SK-N-SH treated with all-trans-retinoic acid at 6 μM for 48 hours (cell line): ENCODE results near the gene SAA1.
"Not testable (repeated sequence)": the region's sequence is repeated elsewhere in the genome, so short reads cannot be mapped to it uniquely, and the experiment has no call there.

Source experiments
- ATAC-seq: fragments of 200-7000 bp; cut with Tn5 transposase; 3 replicates; pipeline ENCODE4 v1.9.1; 2020; ENCODE audit warnings: mild to moderate bottlenecking, moderate library complexity
- ARNTL ChIP-seq: fragments of 450-650 bp; formaldehyde crosslinking; IDR thresholded peaks from 2 replicates; pipeline ENCODE4 v1.5.0; 2020; ENCODE audit warnings: low read depth, mild to moderate bottlenecking, moderate library complexity, borderline replicate concordance
- BACH2 ChIP-seq: fragments of 250-450 bp; sonication (Bioruptor Pico); IDR thresholded peaks from 2 replicates; pipeline ENCODE4 v1.9.0; 2021; ENCODE audit warnings: mild to moderate bottlenecking, borderline replicate concordance
- ESRRG ChIP-seq: fragments of 250-450 bp; sonication (Bioruptor Pico); IDR thresholded peaks from 2 replicates; pipeline ENCODE4 v1.6.1; 2021; ENCODE audit warnings: mild to moderate bottlenecking
- ISL1 ChIP-seq: fragments of 250-450 bp; sonication (Bioruptor Pico); IDR thresholded peaks from 2 replicates; pipeline ENCODE4 v2.1.2; 2022; ENCODE audit warnings: mild to moderate bottlenecking, moderate library complexity
- PPARA ChIP-seq: fragments of 250-450 bp; sonication (Bioruptor Pico); IDR thresholded peaks from 2 replicates; pipeline ENCODE4 v1.5.0; 2020; ENCODE audit warnings: mild to moderate bottlenecking, borderline replicate concordance
- RARB ChIP-seq: fragments of 250-450 bp; sonication (Bioruptor Pico); IDR thresholded peaks from 2 replicates; pipeline ENCODE4 v1.8.0; 2021; ENCODE audit warnings: mild to moderate bottlenecking, moderate library complexity
- SNAI2 ChIP-seq: fragments of 250-450 bp; sonication (Bioruptor Pico); IDR thresholded peaks from 2 replicates; pipeline ENCODE4 v1.5.0; 2020; ENCODE audit warnings: mild to moderate bottlenecking, moderate library complexity
- TCF4 ChIP-seq: fragments of 250-450 bp; sonication (Bioruptor Pico); IDR thresholded peaks from 2 replicates; pipeline ENCODE4 v1.8.0; 2021; ENCODE audit warnings: mild to moderate bottlenecking, moderate library complexity, borderline replicate concordance
- ZFP3 ChIP-seq: fragments of 250-450 bp; sonication (Bioruptor Pico); IDR thresholded peaks from 2 replicates; pipeline ENCODE4 v1.5.0; 2020; ENCODE audit warnings: mild to moderate bottlenecking, moderate library complexity
- ZFP30 ChIP-seq: fragments of 450-650 bp; formaldehyde crosslinking; IDR thresholded peaks from 2 replicates; pipeline ENCODE4 v1.5.0; 2022; ENCODE audit warnings: mild to moderate bottlenecking, moderate library complexity
- ZNF565 ChIP-seq: fragments of 450-650 bp; formaldehyde crosslinking; conservative IDR thresholded peaks from 2 replicates; pipeline ENCODE4 v1.5.0; 2020; ENCODE audit warnings: low read depth, mild to moderate bottlenecking, moderate library complexity
- ZNF8 ChIP-seq: fragments of 450-650 bp; formaldehyde crosslinking; IDR thresholded peaks from 2 replicates; pipeline ENCODE4 v1.5.0; 2020; ENCODE audit warnings: mild to moderate bottlenecking, moderate library complexity
- TF ChIP-seq, protein P1 (sequence below): fragments of 250-450 bp; sonication (Bioruptor Pico); IDR thresholded peaks from 2 replicates; pipeline ENCODE4 v1.8.0; 2020; ENCODE audit warnings: mild to moderate bottlenecking, moderate library complexity, borderline replicate concordance
- TF ChIP-seq, protein P2 (sequence below): fragments of 250-450 bp; sonication (Bioruptor Pico); IDR thresholded peaks from 2 replicates; pipeline ENCODE4 v1.8.0; 2021; ENCODE audit warnings: low read depth, mild to moderate bottlenecking, moderate library complexity, borderline replicate concordance
- TF ChIP-seq, protein P3 (sequence below): fragments of 250-450 bp; sonication (Bioruptor Pico); IDR thresholded peaks from 2 replicates; pipeline ENCODE4 v1.5.0; 2020; ENCODE audit warnings: mild to moderate bottlenecking, moderate library complexity
- TF ChIP-seq, protein P4 (sequence below): fragments of 250-450 bp; sonication (Bioruptor Pico); IDR thresholded peaks from 2 replicates; pipeline ENCODE4 v1.5.1; 2020; ENCODE audit warnings: low read depth, mild to moderate bottlenecking, moderate library complexity

The SAA1 gene

DNA sequence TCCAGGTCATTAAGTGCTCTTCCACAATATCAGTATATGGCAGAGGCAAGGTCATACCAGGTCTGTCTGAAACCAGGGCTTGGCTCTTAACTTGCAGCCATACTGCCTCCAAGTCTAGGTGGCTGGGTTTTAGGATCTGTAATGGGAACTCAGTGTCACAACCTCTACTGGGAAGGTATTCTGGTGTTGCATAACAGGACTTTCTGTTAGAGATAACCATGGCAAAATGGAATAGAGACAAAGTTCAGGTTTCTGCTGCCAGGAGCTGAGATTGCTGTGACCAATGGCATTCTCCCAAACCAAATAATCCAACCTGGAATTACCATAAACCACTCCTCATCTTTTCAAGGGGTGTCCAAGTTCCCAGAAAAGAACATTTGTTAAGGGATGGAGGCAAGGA lies 6.8 kb upstream of the SAA1 start (continued):
- TF ChIP-seq, protein P1, sequence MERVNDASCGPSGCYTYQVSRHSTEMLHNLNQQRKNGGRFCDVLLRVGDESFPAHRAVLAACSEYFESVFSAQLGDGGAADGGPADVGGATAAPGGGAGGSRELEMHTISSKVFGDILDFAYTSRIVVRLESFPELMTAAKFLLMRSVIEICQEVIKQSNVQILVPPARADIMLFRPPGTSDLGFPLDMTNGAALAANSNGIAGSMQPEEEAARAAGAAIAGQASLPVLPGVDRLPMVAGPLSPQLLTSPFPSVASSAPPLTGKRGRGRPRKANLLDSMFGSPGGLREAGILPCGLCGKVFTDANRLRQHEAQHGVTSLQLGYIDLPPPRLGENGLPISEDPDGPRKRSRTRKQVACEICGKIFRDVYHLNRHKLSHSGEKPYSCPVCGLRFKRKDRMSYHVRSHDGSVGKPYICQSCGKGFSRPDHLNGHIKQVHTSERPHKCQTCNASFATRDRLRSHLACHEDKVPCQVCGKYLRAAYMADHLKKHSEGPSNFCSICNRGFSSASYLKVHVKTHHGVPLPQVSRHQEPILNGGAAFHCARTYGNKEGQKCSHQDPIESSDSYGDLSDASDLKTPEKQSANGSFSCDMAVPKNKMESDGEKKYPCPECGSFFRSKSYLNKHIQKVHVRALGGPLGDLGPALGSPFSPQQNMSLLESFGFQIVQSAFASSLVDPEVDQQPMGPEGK (CRISPR knock-in tag) = no peak
- no peak for TF ChIP-seq ARNTL (CRISPR knock-in tag)
- TF ChIP-seq ESRRG (CRISPR knock-in tag) = no peak
- no peak for TF ChIP-seq TCF4 (CRISPR knock-in tag)
- TF ChIP-seq BACH2 (CRISPR knock-in tag) = no peak
- no peak for TF ChIP-seq ZFP3 (CRISPR knock-in tag)
- no peak for TF ChIP-seq ZNF8

DNA sequence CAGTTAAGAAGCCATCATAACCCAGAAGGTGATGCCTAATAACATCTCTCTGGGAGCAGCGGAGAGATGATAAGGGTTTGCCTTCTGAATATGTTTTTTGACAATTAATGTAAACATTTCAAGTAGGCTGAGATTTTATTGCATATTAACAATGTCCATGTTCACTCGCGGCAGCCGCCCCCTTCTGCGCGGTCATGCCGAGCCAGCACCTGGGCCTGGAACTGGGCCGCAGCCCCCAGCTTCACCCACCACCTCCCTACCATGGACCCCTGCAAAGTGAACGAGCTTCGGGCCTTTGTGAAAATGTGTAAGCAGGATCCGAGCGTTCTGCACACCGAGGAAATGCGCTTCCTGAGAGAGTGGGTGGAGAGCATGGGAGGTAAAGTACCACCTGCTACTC lies 4.3 kb upstream of the SAA1 start:
- ATAC-seq = no peak
- no peak for TF ChIP-seq TCF4 (CRISPR knock-in tag)

DNA sequence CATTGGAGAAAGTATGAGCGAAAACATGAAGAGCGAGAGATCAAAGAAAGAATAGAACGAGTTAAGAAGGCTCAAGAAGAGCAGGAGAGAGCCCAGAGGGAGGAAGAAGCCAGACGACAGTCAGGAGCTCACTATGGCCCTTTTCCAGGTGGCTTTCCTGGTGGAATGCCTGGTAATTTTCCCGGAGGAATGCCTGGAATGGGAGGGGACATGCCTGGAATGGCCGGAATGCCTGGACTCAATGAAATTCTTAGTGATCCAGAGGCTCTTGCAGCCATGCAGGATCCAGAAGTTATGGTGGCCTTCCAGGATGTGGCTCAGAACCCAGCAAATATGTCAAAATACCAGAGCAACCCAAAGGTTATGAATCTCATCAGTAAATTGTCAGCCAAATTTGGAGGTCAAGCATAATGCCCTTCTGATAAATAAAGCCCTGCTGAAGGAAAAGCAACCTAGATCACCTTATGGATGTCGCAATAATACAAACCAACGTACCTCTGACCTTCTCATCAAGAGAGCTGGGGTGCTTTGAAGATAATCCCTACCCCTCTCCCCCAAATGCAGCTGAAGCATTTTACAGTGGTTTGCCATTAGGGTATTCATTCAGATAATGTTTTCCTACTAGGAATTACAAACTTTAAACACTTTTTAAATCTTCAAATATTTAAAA lies 3.2 kb upstream of the SAA1 start:
- not testable (repeated sequence) for ATAC-seq

DNA sequence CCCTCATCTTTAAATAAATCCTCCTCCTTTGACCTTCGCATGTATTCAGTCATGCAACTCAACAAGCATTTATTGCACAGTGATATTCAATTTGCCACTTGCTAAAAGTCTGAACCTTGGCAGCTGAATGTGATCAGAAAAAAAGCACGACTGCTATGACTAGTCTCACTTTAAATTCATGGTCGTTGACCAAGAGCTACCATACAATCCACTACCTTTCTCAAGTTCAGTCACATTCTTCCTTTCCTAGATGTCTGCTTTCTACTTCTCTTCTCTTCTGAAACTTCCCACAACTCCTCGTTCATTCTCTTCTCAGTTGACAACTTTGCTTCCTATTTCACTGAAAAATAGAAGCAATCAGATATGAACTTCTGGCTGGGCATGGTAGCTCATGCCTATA lies 2.0 kb upstream of the SAA1 start:
- no peak for ATAC-seq
- TF ChIP-seq ISL1 (CRISPR knock-in tag) (no peak), ZNF565 (CRISPR knock-in tag) (no peak), TCF4 (CRISPR knock-in tag) (no peak), PPARA (CRISPR knock-in tag) (no peak), ZNF8 (no peak), RARB (CRISPR knock-in tag) (no peak), SNAI2 (CRISPR knock-in tag) (no peak), ZFP30 (CRISPR knock-in tag) (no peak)
- TF ChIP-seq, protein P1 (CRISPR knock-in tag) = no peak
- TF ChIP-seq, protein P2, sequence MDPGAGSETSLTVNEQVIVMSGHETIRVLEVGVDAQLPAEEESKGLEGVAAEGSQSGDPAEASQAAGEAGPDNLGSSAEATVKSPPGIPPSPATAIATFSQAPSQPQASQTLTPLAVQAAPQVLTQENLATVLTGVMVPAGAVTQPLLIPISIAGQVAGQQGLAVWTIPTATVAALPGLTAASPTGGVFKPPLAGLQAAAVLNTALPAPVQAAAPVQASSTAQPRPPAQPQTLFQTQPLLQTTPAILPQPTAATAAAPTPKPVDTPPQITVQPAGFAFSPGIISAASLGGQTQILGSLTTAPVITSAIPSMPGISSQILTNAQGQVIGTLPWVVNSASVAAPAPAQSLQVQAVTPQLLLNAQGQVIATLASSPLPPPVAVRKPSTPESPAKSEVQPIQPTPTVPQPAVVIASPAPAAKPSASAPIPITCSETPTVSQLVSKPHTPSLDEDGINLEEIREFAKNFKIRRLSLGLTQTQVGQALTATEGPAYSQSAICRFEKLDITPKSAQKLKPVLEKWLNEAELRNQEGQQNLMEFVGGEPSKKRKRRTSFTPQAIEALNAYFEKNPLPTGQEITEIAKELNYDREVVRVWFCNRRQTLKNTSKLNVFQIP = no peak
- TF ChIP-seq, protein P3, sequence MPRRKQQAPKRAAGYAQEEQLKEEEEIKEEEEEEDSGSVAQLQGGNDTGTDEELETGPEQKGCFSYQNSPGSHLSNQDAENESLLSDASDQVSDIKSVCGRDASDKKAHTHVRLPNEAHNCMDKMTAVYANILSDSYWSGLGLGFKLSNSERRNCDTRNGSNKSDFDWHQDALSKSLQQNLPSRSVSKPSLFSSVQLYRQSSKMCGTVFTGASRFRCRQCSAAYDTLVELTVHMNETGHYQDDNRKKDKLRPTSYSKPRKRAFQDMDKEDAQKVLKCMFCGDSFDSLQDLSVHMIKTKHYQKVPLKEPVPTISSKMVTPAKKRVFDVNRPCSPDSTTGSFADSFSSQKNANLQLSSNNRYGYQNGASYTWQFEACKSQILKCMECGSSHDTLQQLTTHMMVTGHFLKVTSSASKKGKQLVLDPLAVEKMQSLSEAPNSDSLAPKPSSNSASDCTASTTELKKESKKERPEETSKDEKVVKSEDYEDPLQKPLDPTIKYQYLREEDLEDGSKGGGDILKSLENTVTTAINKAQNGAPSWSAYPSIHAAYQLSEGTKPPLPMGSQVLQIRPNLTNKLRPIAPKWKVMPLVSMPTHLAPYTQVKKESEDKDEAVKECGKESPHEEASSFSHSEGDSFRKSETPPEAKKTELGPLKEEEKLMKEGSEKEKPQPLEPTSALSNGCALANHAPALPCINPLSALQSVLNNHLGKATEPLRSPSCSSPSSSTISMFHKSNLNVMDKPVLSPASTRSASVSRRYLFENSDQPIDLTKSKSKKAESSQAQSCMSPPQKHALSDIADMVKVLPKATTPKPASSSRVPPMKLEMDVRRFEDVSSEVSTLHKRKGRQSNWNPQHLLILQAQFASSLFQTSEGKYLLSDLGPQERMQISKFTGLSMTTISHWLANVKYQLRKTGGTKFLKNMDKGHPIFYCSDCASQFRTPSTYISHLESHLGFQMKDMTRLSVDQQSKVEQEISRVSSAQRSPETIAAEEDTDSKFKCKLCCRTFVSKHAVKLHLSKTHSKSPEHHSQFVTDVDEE = no peak
- TF ChIP-seq, protein P4, sequence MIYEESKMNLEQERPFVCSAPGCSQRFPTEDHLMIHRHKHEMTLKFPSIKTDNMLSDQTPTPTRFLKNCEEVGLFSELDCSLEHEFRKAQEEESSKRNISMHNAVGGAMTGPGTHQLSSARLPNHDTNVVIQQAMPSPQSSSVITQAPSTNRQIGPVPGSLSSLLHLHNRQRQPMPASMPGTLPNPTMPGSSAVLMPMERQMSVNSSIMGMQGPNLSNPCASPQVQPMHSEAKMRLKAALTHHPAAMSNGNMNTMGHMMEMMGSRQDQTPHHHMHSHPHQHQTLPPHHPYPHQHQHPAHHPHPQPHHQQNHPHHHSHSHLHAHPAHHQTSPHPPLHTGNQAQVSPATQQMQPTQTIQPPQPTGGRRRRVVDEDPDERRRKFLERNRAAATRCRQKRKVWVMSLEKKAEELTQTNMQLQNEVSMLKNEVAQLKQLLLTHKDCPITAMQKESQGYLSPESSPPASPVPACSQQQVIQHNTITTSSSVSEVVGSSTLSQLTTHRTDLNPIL (CRISPR knock-in tag) = no peak
